Measurements from ENCODE around the gene FANCD2.

FANCD2 gene

DNA sequence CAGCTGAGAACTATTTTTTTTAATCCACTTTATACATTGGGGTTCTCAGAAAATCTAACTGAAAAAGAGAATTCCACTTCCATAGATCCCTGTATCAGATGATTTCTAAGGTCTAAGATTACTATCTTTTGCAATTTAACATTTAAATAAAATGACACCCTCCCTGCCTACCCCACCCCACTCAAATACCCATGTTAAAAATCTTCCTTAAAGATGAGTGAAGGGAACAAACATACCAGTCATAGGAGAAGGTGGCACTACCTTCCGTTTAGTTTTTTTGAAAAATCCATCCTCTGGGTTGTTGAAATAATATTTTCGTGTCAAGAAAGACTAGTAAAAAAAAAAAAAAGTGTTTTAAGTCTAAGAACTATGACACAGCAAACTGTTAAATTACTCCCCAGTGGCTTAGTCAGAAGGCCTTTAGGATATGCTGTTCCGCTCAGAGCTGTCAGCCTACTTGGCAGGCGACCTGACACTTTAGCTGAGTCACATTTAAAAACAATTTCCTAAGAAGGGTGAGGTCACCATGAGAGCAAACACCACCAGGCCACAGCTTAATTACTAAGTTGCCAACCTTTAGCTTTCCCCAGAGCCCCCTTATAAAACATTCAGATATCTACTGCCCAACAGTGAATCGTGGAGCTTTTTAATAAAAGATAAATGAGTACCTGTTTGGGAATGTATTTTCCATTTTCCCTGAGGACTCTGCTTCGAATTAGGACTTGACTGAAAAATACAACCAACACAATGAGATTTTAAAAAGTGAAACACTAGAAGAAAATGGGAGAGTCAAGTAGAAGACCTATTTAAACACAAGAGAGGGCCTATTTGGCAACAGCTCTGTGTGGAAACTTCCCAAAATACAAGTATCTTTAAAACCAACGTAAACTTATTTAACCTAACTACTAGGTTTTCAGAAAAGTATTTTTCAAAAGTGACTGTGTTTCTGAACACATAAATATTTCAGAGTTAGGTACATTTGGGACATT lies 49.2 kb upstream of the FANCD2 start (continued):
- TF ChIP-seq, protein P1, sequence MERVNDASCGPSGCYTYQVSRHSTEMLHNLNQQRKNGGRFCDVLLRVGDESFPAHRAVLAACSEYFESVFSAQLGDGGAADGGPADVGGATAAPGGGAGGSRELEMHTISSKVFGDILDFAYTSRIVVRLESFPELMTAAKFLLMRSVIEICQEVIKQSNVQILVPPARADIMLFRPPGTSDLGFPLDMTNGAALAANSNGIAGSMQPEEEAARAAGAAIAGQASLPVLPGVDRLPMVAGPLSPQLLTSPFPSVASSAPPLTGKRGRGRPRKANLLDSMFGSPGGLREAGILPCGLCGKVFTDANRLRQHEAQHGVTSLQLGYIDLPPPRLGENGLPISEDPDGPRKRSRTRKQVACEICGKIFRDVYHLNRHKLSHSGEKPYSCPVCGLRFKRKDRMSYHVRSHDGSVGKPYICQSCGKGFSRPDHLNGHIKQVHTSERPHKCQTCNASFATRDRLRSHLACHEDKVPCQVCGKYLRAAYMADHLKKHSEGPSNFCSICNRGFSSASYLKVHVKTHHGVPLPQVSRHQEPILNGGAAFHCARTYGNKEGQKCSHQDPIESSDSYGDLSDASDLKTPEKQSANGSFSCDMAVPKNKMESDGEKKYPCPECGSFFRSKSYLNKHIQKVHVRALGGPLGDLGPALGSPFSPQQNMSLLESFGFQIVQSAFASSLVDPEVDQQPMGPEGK (tag by site-specific recombination; IDR thresholded peaks at IDR 0.05), result peak; percentile 75; the same call in 1 of the 2 replicates
- TF ChIP-seq ZNF692 (tag by site-specific recombination; IDR thresholded peaks at IDR 0.05), result peak; percentile 58; the same call in 1 of the 2 replicates
- TF ChIP-seq ZNF366 (tag by site-specific recombination; conservative IDR thresholded peaks at IDR 0.05), result 0 out of 2 replicates have a peak, but pooled peaks have one; percentile 35
- no peak for TF ChIP-seq HOXA7 (CRISPR knock-in tag; IDR thresholded peaks at IDR 0.05; ENCODE audit: borderline replicate concordance)
- no peak for TF ChIP-seq ZNF626 (tag by site-specific recombination; IDR thresholded peaks at IDR 0.05)
- TF ChIP-seq KLF8 (tag by site-specific recombination; IDR thresholded peaks at IDR 0.05), result peak; percentile 77
- TF ChIP-seq, protein P2, sequence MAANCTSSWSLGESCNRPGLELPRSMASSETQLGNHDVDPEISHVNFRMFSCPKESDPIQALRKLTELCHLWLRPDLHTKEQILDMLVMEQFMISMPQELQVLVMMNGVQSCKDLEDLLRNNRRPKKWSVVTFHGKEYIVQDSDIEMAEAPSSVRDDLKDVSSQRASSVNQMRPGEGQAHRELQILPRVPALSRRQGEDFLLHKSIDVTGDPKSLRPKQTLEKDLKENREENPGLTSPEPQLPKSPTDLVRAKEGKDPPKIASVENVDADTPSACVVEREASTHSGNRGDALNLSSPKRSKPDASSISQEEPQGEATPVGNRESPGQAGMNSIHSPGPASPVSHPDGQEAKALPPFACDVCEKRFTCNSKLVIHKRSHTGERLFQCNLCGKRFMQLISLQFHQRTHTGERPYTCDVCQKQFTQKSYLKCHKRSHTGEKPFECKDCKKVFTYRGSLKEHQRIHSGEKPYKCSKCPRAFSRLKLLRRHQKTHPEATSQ (tag by site-specific recombination; IDR thresholded peaks at IDR 0.05), result no peak
- no peak for TF ChIP-seq ZNF544 (tag by site-specific recombination; IDR thresholded peaks at IDR 0.05)
- peak; percentile 74 for TF ChIP-seq ZFP69B (tag by site-specific recombination; IDR thresholded peaks at IDR 0.05)
- no peak for TF ChIP-seq ZSCAN4 (tag by site-specific recombination; IDR thresholded peaks at IDR 0.05)
- TF ChIP-seq ZNF146 (tag by site-specific recombination; IDR thresholded peaks at IDR 0.05), result 0 out of 2 replicates have a peak, but pooled peaks have one; percentile 7
- no peak for TF ChIP-seq KLF9 (tag by site-specific recombination; IDR thresholded peaks at IDR 0.05; ENCODE audit: low read depth)
- TF ChIP-seq, protein P3, sequence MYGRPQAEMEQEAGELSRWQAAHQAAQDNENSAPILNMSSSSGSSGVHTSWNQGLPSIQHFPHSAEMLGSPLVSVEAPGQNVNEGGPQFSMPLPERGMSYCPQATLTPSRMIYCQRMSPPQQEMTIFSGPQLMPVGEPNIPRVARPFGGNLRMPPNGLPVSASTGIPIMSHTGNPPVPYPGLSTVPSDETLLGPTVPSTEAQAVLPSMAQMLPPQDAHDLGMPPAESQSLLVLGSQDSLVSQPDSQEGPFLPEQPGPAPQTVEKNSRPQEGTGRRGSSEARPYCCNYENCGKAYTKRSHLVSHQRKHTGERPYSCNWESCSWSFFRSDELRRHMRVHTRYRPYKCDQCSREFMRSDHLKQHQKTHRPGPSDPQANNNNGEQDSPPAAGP (tag by site-specific recombination; IDR thresholded peaks at IDR 0.05), result peak; percentile 70; the same call in 1 of the 2 replicates
- TF ChIP-seq ZNF266 (tag by site-specific recombination; IDR thresholded peaks at IDR 0.05; ENCODE audit: low read depth), result no peak
- TF ChIP-seq MYNN (tag by site-specific recombination; IDR thresholded peaks at IDR 0.05; ENCODE audit: borderline replicate concordance), result no peak
- TF ChIP-seq, protein P4, sequence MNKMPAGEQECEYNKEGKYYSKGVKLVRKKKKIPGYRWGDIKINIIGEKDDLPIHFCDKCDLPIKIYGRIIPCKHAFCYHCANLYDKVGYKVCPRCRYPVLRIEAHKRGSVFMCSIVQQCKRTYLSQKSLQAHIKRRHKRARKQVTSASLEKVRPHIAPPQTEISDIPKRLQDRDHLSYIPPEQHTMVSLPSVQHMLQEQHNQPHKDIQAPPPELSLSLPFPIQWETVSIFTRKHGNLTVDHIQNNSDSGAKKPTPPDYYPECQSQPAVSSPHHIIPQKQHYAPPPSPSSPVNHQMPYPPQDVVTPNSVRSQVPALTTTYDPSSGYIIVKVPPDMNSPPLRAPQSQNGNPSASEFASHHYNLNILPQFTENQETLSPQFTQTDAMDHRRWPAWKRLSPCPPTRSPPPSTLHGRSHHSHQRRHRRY (tag by site-specific recombination; IDR thresholded peaks at IDR 0.05), result no peak
- TF ChIP-seq, protein P5, sequence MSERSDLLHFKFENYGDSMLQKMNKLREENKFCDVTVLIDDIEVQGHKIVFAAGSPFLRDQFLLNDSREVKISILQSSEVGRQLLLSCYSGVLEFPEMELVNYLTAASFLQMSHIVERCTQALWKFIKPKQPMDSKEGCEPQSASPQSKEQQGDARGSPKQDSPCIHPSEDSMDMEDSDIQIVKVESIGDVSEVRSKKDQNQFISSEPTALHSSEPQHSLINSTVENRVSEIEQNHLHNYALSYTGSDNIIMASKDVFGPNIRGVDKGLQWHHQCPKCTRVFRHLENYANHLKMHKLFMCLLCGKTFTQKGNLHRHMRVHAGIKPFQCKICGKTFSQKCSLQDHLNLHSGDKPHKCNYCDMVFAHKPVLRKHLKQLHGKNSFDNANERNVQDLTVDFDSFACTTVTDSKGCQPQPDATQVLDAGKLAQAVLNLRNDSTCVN (tag by site-specific recombination; optimal IDR thresholded peaks at IDR 0.05), result no peak
- no peak for TF ChIP-seq ZNF157 (tag by site-specific recombination; IDR thresholded peaks at IDR 0.05)
- TF ChIP-seq, protein P6, sequence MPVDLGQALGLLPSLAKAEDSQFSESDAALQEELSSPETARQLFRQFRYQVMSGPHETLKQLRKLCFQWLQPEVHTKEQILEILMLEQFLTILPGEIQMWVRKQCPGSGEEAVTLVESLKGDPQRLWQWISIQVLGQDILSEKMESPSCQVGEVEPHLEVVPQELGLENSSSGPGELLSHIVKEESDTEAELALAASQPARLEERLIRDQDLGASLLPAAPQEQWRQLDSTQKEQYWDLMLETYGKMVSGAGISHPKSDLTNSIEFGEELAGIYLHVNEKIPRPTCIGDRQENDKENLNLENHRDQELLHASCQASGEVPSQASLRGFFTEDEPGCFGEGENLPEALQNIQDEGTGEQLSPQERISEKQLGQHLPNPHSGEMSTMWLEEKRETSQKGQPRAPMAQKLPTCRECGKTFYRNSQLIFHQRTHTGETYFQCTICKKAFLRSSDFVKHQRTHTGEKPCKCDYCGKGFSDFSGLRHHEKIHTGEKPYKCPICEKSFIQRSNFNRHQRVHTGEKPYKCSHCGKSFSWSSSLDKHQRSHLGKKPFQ (tag by site-specific recombination; IDR thresholded peaks at IDR 0.05), result no peak
- TF ChIP-seq ZNF174 (tag by site-specific recombination; IDR thresholded peaks at IDR 0.05), result no peak
- no peak for TF ChIP-seq ZNF350 (tag by site-specific recombination; IDR thresholded peaks at IDR 0.05)
- TF ChIP-seq ZNF704 (tag by site-specific recombination; IDR thresholded peaks at IDR 0.05), result no peak
- TF ChIP-seq CTCF (tag by site-specific recombination; IDR thresholded peaks at IDR 0.05), result no peak
